Measurements from ENCODE around the gene SERPINE3.

DNA sequence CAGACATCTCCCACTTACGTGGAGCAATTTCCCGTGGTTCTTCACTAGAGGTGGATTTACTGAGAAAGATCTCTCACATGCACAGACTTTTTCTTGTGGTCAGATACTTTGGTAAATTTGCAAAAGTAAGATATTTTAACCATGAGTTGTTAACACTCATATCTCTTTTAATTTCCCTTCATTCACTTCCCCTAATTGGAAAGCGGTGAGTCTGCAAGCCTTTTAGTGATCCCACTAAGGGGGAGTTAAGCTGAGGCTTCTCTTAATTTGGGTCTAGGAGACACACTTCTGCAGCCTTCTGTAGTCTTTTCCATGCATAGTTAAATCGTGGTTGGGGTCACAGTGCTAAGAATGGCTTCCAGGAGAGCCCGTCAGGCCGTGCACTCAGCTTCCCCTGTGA is 30.7 kb upstream of the SERPINE3 start:
- TF ChIP-seq, protein P1, sequence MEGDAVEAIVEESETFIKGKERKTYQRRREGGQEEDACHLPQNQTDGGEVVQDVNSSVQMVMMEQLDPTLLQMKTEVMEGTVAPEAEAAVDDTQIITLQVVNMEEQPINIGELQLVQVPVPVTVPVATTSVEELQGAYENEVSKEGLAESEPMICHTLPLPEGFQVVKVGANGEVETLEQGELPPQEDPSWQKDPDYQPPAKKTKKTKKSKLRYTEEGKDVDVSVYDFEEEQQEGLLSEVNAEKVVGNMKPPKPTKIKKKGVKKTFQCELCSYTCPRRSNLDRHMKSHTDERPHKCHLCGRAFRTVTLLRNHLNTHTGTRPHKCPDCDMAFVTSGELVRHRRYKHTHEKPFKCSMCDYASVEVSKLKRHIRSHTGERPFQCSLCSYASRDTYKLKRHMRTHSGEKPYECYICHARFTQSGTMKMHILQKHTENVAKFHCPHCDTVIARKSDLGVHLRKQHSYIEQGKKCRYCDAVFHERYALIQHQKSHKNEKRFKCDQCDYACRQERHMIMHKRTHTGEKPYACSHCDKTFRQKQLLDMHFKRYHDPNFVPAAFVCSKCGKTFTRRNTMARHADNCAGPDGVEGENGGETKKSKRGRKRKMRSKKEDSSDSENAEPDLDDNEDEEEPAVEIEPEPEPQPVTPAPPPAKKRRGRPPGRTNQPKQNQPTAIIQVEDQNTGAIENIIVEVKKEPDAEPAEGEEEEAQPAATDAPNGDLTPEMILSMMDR (IDR thresholded peaks at IDR 0.05) = no peak
- TF ChIP-seq GATA2 (CRISPR knock-in tag; IDR thresholded peaks at IDR 0.05) = no peak
- no peak for TF ChIP-seq ZBTB33 (IDR thresholded peaks at IDR 0.05; ENCODE audit: borderline replicate concordance, low read depth)
- no peak for TF ChIP-seq POLR2AphosphoS5 (IDR thresholded peaks at IDR 0.05; ENCODE audit: low read depth, low read length)
- TF ChIP-seq JUND (IDR thresholded peaks at IDR 0.05) = no peak
- TF ChIP-seq TAF1 (IDR thresholded peaks at IDR 0.05; ENCODE audit: borderline replicate concordance, low read depth, low read length) = no peak
- no peak for TF ChIP-seq YY1 (IDR thresholded peaks at IDR 0.05; ENCODE audit: low read depth)
- TF ChIP-seq, protein P2, sequence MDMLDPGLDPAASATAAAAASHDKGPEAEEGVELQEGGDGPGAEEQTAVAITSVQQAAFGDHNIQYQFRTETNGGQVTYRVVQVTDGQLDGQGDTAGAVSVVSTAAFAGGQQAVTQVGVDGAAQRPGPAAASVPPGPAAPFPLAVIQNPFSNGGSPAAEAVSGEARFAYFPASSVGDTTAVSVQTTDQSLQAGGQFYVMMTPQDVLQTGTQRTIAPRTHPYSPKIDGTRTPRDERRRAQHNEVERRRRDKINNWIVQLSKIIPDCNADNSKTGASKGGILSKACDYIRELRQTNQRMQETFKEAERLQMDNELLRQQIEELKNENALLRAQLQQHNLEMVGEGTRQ (IDR thresholded peaks at IDR 0.05; ENCODE audit: borderline replicate concordance, low read depth, low read length) = no peak
- no peak for TF ChIP-seq SMC3 (IDR thresholded peaks at IDR 0.05; ENCODE audit: low read depth, low read length)
- TF ChIP-seq CHD2 (IDR thresholded peaks at IDR 0.05; ENCODE audit: low read length, partially characterized antibody) = no peak
- TF ChIP-seq FOXM1 (IDR thresholded peaks at IDR 0.05; ENCODE audit: low read depth) = no peak
- no peak for TF ChIP-seq TCF12 (IDR thresholded peaks at IDR 0.05)

All from SK-N-SH (cell line).